GM12878 (cell line): ENCODE measurements around the gene ATXN1. TPM values are rescaled to one million over a fixed set of nuclear protein-coding genes. Genes with fewer than 3 reads are reported as not detected.

Source experiments
- ASH2L ChIP-seq: fragments of 300-600, 200-600 bp; sonication (generic); IDR thresholded peaks from 2 replicates; pipeline ENCODE4 v1.6.1; 2017; ENCODE audit warnings: low read depth, mild to moderate bottlenecking, borderline replicate concordance
- CREB1 ChIP-seq: IDR thresholded peaks from 2 replicates; pipeline ENCODE4 v1.6.1; 2012; ENCODE audit warnings: low read depth, mild to moderate bottlenecking, inconsistent platforms
- EGR1 ChIP-seq, 2 experiments: IDR thresholded peaks; 1 replicate in 1 of 2; 2 replicates in 1 of 2; pipeline ENCODE4 v1.6.1; 2011 to 2012; ENCODE audit warnings: low read depth in 2 of 2, low read length in 2 of 2, borderline replicate concordance in 1 of 2, mild to moderate bottlenecking in 1 of 2, moderate library complexity in 1 of 2
- EZH2 ChIP-seq: IDR thresholded peaks from 2 replicates; pipeline ENCODE4 v1.6.1; 2012; ENCODE audit warnings: low read depth, mild to moderate bottlenecking, control low read depth, inconsistent platforms, low read length, borderline replicate concordance; ENCODE audit not compliant: control insufficient read depth
- HSF1 ChIP-seq: fragments of 150-350 bp; IDR thresholded peaks from 2 replicates; pipeline ENCODE4 v1.6.1; 2014; ENCODE audit warnings: mild to moderate bottlenecking, low read depth, low read length
- IKZF2 ChIP-seq, 2 experiments: fragments of 450-650 bp; IDR thresholded peaks; 2 replicates each; pipeline ENCODE4 v1.6.1; 2017; ENCODE audit warnings: mild to moderate bottlenecking in 2 of 2, moderate library complexity in 2 of 2
- IRF3 ChIP-seq: fragments of 450-650 bp; IDR thresholded peaks from 2 replicates; pipeline ENCODE4 v1.6.1; 2014; ENCODE audit warnings: mild to moderate bottlenecking
- IRF5 ChIP-seq: fragments of 450-650 bp; IDR thresholded peaks from 2 replicates; pipeline ENCODE4 v1.6.1; 2017; ENCODE audit warnings: borderline replicate concordance
- MEF2A ChIP-seq: IDR thresholded peaks from 2 replicates; pipeline ENCODE4 v1.6.1; 2011; ENCODE audit warnings: low read depth, mild to moderate bottlenecking, low read length, moderate library complexity; ENCODE audit not compliant: insufficient read depth
- MTA2 ChIP-seq: fragments of 450-650 bp; IDR thresholded peaks from 2 replicates; pipeline ENCODE4 v1.6.1; 2016; ENCODE audit warnings: low read depth, mild to moderate bottlenecking, moderate library complexity
- NFIC ChIP-seq: IDR thresholded peaks from 2 replicates; pipeline ENCODE4 v1.6.1; 2012; ENCODE audit warnings: low read depth, mild to moderate bottlenecking, inconsistent platforms, low read length, moderate library complexity
- POLR2AphosphoS5 ChIP-seq: IDR thresholded peaks from 2 replicates; pipeline ENCODE4 v1.6.1; 2011; ENCODE audit warnings: mild to moderate bottlenecking, low read length, inconsistent platforms
- POU2F2 ChIP-seq: IDR thresholded peaks from 3 replicates; pipeline ENCODE4 v1.6.1; 2011; ENCODE audit warnings: low read depth, mild to moderate bottlenecking, low read length, borderline replicate concordance
- SIN3A ChIP-seq: IDR thresholded peaks from 2 replicates; pipeline ENCODE4 v1.6.1; 2012; ENCODE audit warnings: low read depth, low read length, improper control_type of control experiment
- SMC3 ChIP-seq: IDR thresholded peaks from 2 replicates; pipeline ENCODE4 v1.6.1; 2011; ENCODE audit warnings: low read length, improper control_type of control experiment, borderline replicate concordance
- SREBF1 ChIP-seq: IDR thresholded peaks from 2 replicates; pipeline ENCODE4 v1.6.1; 2012; ENCODE audit warnings: mild to moderate bottlenecking, low read length
- STAT1 ChIP-seq: fragments of 450-650 bp; conservative IDR thresholded peaks from 2 replicates; pipeline ENCODE4 v1.6.1; 2014; ENCODE audit warnings: antibody characterized with exemption, mild to moderate bottlenecking
- SUZ12 ChIP-seq: fragments of 200-600 bp; sonication (generic); IDR thresholded peaks from one replicate; pipeline ENCODE4 v1.6.1; 2018; ENCODE audit warnings: antibody characterized with exemption, mild to moderate bottlenecking; ENCODE audit not compliant: unreplicated experiment
- TARDBP ChIP-seq: IDR thresholded peaks from 2 replicates; pipeline ENCODE4 v1.6.1; 2016; ENCODE audit warnings: borderline replicate concordance
- USF1 ChIP-seq: IDR thresholded peaks from 2 replicates; pipeline ENCODE4 v1.6.1; 2011; ENCODE audit warnings: borderline replicate concordance, low read depth, mild to moderate bottlenecking, moderate library complexity, mixed read lengths, low read length; ENCODE audit not compliant: insufficient read depth; ENCODE audit errors: extremely low read length
- YY1 ChIP-seq: IDR thresholded peaks from 2 replicates; pipeline ENCODE4 v1.6.1; 2011; ENCODE audit warnings: low read depth, mild to moderate bottlenecking, low read length
- ZBTB33 ChIP-seq: fragments of 450-650 bp; IDR thresholded peaks from 2 replicates; pipeline ENCODE4 v1.6.1; 2017; ENCODE audit warnings: mild to moderate bottlenecking
- polyA plus RNA-seq, 11 experiments: library from polyadenylated mRNA; depleted of rRNA in 4 of 11; unstranded in 6 of 11; stranded (reverse) in 5 of 11; fragments of >200 nt; fragmentation: Nextera tagmentation in 4 of 11; fragmentation: Illumina TruSeq in 1 of 11; extraction: Ambion mirVana in 4 of 11; extraction: Trizol in 1 of 11; gene quantifications; 1 replicate in 1 of 11; 2 replicates in 10 of 11; pipeline versions ENCODE4 v1.2.1 to v1.2.3, GENCODE V29; 2011 to 2016; ENCODE audit warnings: inconsistent platforms in 2 of 11, missing spikeins in 2 of 11, low read depth in 1 of 11
- total RNA-seq, 4 experiments: library from RNA; depleted of rRNA in 3 of 4; stranded (reverse); fragments of >200 nt in 3 of 4; fragmentation: Illumina TruSeq in 1 of 4; extraction: Trizol in 1 of 4; gene quantifications; 2 replicates each; pipeline versions ENCODE4 v1.2.1 to v1.2.3, GENCODE V29; 2013 to 2021

The ATXN1 gene
- total and polyA plus RNA-seq, 10 of the 15 experiments (the other 5 are each of a cell fraction or from before 2014, with no cell fraction given), result 12.2 to 51.2 (median 20.5) TPM

- TF ChIP-seq SUZ12 (no peak), ASH2L (no peak), EGR1 (IDR thresholded peaks at IDR 0.05; ENCODE audit: borderline replicate concordance in 1 of 2, low read depth in 2 of 2, low read length in 2 of 2) (no peak), HSF1 (no peak), POU2F2 (peak; percentile 90; the same call in 2 of the 3 replicates), IKZF2 (IDR thresholded peaks at IDR 0.05) (0 out of 4 replicates have a peak, but pooled peaks of 1 of the 2 experiments have one; percentile 23), SIN3A (no peak), POLR2AphosphoS5 (no peak), MTA2 (no peak), SREBF1 (no peak), EZH2 (no peak), IRF3 (no peak), TARDBP (no peak), ZBTB33 (no peak), CREB1 (0 out of 2 replicates have a peak, but pooled peaks have one; percentile 23), NFIC (no peak), STAT1 (no peak), IRF5 (no peak), SMC3 (peak; percentile 73; the same call in 1 of the 2 replicates), USF1 (no peak), YY1 (peak; percentile 70; the same call in 1 of the 2 replicates), MEF2A (0 out of 2 replicates have a peak, but pooled peaks have one; percentile 49)
These were observed 429.7 kb downstream of the ATXN1 start (continued) for GRCh38 chr6:16331384-16332174.
